Mesodermal cell (in vitro differentiated cells): ENCODE measurements around the gene SPRED1.

Experiments
- H3K27ac ChIP-seq: 2 replicates; pipeline ENCODE4 v1.7.0; 2013; ENCODE audit warnings: mild to moderate bottlenecking, low read depth, low read length, moderate library complexity; ENCODE audit not compliant: severe bottlenecking
- H3K36me3 ChIP-seq: 2 replicates; pipeline ENCODE4 v1.7.1; 2013; ENCODE audit warnings: mild to moderate bottlenecking, low read length, moderate library complexity; ENCODE audit not compliant: control insufficient read depth, insufficient read depth
- H3K4me1 ChIP-seq: one replicate; pipeline ENCODE4 v1.7.1; 2013; ENCODE audit warnings: mild to moderate bottlenecking, low read length; ENCODE audit not compliant: insufficient read depth, control insufficient read depth, poor library complexity, severe bottlenecking
- H3K4me3 ChIP-seq: 2 replicates; pipeline ENCODE4 v1.7.0; 2013; ENCODE audit warnings: low read length, control low read depth, mild to moderate bottlenecking; ENCODE audit not compliant: insufficient read depth, poor library complexity, severe bottlenecking; ENCODE audit errors: extremely low read depth
- H3K9me3 ChIP-seq: 2 replicates; pipeline ENCODE4 v1.7.1; 2013; ENCODE audit warnings: mild to moderate bottlenecking, low read length, moderate library complexity; ENCODE audit not compliant: control insufficient read depth
- WGBS, 2 experiments: methylation state at CpG; one replicate each; pipeline ENCODE4 v1.1.5; 2013; ENCODE audit warnings: missing lambda C conversion rate in 2 of 2; ENCODE audit not compliant: insufficient coverage in 2 of 2; 5-methylcytosine and 5-hydroxymethylcytosine counted together

The SPRED1 gene

GRCh38 chr15:38351466-38351865 is 98.8 kb downstream of the SPRED1 start:
- H3K4me1 ChIP-seq, result no peaks in the 10 kb centered on the region
- 95 to 100% methylated on average over 2 to 8 of the region's 8 CpGs for WGBS, 2 experiments
- no peaks in the 10 kb centered on the region for H3K9me3 ChIP-seq
- H3K36me3 ChIP-seq, result peaks cover 41% of the 10 kb centered on the region
- no peak overlapping the region for H3K4me3 ChIP-seq
- H3K27ac ChIP-seq, result no peak overlapping the region

GRCh38 chr15:38354315-38354929 is 101.8 kb downstream of the SPRED1 start:
- Histone ChIP-seq H3K27ac (no peak overlapping the region), H3K4me1 (no peaks in the 10 kb centered on the region), H3K9me3 (no peaks in the 10 kb centered on the region), H3K36me3 (peaks cover 35% of the 10 kb centered on the region), H3K4me3 (no peak overlapping the region)
- WGBS, 2 experiments, result 30 to 60% methylated on average over 1 to 2 of the region's 3 CpGs

- Histone ChIP-seq H3K4me3 (no peak overlapping the region), H3K27ac (no peak overlapping the region), H3K9me3 (no peaks in the 10 kb centered on the region), H3K36me3 (no peaks in the 10 kb centered on the region), H3K4me1 (no peaks in the 10 kb centered on the region)
- WGBS, 2 experiments, result 60% methylated on average over 1 of the region's 3 CpGs; no CpG with 5 or more reads in 1 of the 2 experiments
Measured at GRCh38 chr15:38362355-38362754, 109.7 kb downstream of the SPRED1 start.

GRCh38 chr15:38367476-38367875 is 114.8 kb downstream of the SPRED1 start:
- WGBS, 2 experiments, result 100% methylated on average over 1 to 2 of the region's 2 CpGs
- Histone ChIP-seq H3K27ac (no peak overlapping the region), H3K9me3 (no peaks in the 10 kb centered on the region), H3K4me3 (no peak overlapping the region), H3K4me1 (peaks cover 6% of the 10 kb centered on the region), H3K36me3 (no peaks in the 10 kb centered on the region)

GRCh38 chr15:38369936-38370478 is 117.4 kb downstream of the SPRED1 start:
- Histone ChIP-seq H3K27ac (no peak overlapping the region), H3K4me1 (peaks cover 6% of the 10 kb centered on the region), H3K36me3 (no peaks in the 10 kb centered on the region), H3K9me3 (no peaks in the 10 kb centered on the region), H3K4me3 (no peak overlapping the region)
- 59 to 90% methylated on average over 2 to 3 of the region's 4 CpGs for WGBS, 2 experiments

GRCh38 chr15:38373016-38373415 is 120.4 kb downstream of the SPRED1 start:
- Histone ChIP-seq H3K9me3 (no peaks in the 10 kb centered on the region), H3K4me1 (peaks cover 6% of the 10 kb centered on the region), H3K27ac (no peak overlapping the region), H3K4me3 (no peak overlapping the region), H3K36me3 (no peaks in the 10 kb centered on the region)
- WGBS, 2 experiments, result no CpG with 5 or more reads among the region's 4 CpGs

- no peaks in the 10 kb centered on the region for H3K36me3 ChIP-seq
- H3K27ac ChIP-seq, result no peak overlapping the region
- no peak overlapping the region for H3K4me3 ChIP-seq
- H3K9me3 ChIP-seq, result no peaks in the 10 kb centered on the region
- H3K4me1 ChIP-seq, result peaks cover 6% of the 10 kb centered on the region
Measured at GRCh38 chr15:38374029-38374428, 121.4 kb downstream of the SPRED1 start.

GRCh38 chr15:38374556-38374955 is 121.9 kb downstream of the SPRED1 start:
- Histone ChIP-seq H3K4me1 (peaks cover 5% of the 10 kb centered on the region), H3K27ac (no peak overlapping the region), H3K4me3 (no peak overlapping the region), H3K9me3 (no peaks in the 10 kb centered on the region), H3K36me3 (no peaks in the 10 kb centered on the region)
- 93 to 94% methylated on average over 3 to 4 of the region's 4 CpGs for WGBS, 2 experiments

GRCh38 chr15:38376081-38376480 is 123.4 kb downstream of the SPRED1 start:
- H3K9me3 ChIP-seq, result no peaks in the 10 kb centered on the region
- H3K4me3 ChIP-seq, result no peak overlapping the region
- no peak overlapping the region for H3K27ac ChIP-seq
- H3K4me1 ChIP-seq, result no peaks in the 10 kb centered on the region
- no peaks in the 10 kb centered on the region for H3K36me3 ChIP-seq
- WGBS, 2 experiments, result no CpG with 5 or more reads among the region's 2 CpGs

- WGBS, 2 experiments, result 80% methylated on average over 1 of the region's 1 CpG; no CpG with 5 or more reads in 1 of the 2 experiments
- H3K27ac ChIP-seq, result no peak overlapping the region
- H3K4me3 ChIP-seq, result no peak overlapping the region
- no peaks in the 10 kb centered on the region for H3K9me3 ChIP-seq
- H3K36me3 ChIP-seq, result no peaks in the 10 kb centered on the region
- H3K4me1 ChIP-seq, result no peaks in the 10 kb centered on the region
Measured at GRCh38 chr15:38377636-38378035, 125.0 kb downstream of the SPRED1 start.

GRCh38 chr15:38378161-38378560 is 125.5 kb downstream of the SPRED1 start:
- WGBS, 2 experiments, result 78 to 90% methylated on average over 4 to 8 of the region's 10 CpGs
- H3K9me3 ChIP-seq, result no peaks in the 10 kb centered on the region
- H3K4me1 ChIP-seq, result no peaks in the 10 kb centered on the region
- H3K4me3 ChIP-seq, result no peak overlapping the region
- H3K27ac ChIP-seq, result peak overlapping the region; percentile 3
- H3K36me3 ChIP-seq, result no peaks in the 10 kb centered on the region
